Esophagus squamous epithelium (tissue), 4 donors: ENCODE measurements around the gene TAF11L11.

ENCODE experiments used
- POLR2A ChIP-seq, 4 donors: fragments of 450-650 bp; IDR thresholded peaks; one replicate each; pipeline ENCODE4 v1.6.1; 2017; ENCODE audit warnings: antibody characterized with exemption in 4 of 4, mild to moderate bottlenecking in 4 of 4, moderate library complexity in 3 of 4
- TF ChIP-seq, protein P1 (sequence below), 6 experiments: fragments of 450-650 bp in 4 of 6; fragments of 200-600 bp in 2 of 6; sonication (generic) in 2 of 6; IDR thresholded peaks; one replicate each; pipeline ENCODE4 v1.5.1; 2016 to 2019; ENCODE audit warnings: antibody characterized with exemption in 6 of 6, mild to moderate bottlenecking in 4 of 6, moderate library complexity in 4 of 6

DNA sequence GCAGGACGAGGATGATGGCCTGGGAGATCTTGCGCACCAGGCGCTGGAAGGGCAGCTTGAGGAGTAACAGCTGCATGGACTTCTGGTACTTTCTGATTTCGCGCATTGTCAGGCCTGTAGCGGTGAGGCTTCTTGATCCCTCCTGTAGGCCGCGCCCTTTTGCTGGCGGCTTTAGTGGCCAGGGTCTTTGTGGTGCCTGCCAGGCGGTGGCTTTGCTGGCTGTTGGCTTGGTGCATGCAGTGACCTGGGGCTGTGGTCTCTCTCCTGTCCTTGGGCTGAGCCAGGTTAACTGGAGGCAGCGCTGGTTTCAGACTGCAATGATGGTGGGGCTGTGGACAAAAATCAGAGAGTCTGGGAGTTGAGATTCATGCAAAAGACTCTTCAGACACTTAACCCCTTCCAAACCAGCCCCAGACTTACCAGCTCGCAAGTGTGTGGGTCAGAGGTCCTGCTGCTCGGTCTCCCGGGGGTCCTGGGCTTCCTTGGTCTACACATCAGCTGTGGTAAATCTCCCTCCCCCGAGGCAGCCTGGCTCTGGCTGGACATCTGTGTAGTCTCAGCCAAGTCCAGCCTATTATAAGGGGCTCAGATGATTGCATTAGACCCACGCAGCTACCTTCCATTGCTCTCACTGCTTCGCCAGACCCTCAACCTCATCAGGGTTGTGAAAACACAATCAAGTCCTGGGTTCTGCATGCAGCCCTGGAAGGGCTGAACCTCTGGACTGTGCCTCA, 11.1 kb downstream of the TAF11L11 start:
- TF ChIP-seq, protein P1, sequence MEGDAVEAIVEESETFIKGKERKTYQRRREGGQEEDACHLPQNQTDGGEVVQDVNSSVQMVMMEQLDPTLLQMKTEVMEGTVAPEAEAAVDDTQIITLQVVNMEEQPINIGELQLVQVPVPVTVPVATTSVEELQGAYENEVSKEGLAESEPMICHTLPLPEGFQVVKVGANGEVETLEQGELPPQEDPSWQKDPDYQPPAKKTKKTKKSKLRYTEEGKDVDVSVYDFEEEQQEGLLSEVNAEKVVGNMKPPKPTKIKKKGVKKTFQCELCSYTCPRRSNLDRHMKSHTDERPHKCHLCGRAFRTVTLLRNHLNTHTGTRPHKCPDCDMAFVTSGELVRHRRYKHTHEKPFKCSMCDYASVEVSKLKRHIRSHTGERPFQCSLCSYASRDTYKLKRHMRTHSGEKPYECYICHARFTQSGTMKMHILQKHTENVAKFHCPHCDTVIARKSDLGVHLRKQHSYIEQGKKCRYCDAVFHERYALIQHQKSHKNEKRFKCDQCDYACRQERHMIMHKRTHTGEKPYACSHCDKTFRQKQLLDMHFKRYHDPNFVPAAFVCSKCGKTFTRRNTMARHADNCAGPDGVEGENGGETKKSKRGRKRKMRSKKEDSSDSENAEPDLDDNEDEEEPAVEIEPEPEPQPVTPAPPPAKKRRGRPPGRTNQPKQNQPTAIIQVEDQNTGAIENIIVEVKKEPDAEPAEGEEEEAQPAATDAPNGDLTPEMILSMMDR (IDR thresholded peaks at IDR 0.05) = no peak
- TF ChIP-seq POLR2A (IDR thresholded peaks at IDR 0.05) = no peak
